ENCODE results near the gene TECTA. TPM values are rescaled to one million over a fixed set of nuclear protein-coding genes. Genes with fewer than 3 reads are reported as not detected.

The TECTA gene
- total RNA-seq, 2 donors from 2014 or later, result under 0.01 to 5.9 TPM

- TF ChIP-seq, protein P1, sequence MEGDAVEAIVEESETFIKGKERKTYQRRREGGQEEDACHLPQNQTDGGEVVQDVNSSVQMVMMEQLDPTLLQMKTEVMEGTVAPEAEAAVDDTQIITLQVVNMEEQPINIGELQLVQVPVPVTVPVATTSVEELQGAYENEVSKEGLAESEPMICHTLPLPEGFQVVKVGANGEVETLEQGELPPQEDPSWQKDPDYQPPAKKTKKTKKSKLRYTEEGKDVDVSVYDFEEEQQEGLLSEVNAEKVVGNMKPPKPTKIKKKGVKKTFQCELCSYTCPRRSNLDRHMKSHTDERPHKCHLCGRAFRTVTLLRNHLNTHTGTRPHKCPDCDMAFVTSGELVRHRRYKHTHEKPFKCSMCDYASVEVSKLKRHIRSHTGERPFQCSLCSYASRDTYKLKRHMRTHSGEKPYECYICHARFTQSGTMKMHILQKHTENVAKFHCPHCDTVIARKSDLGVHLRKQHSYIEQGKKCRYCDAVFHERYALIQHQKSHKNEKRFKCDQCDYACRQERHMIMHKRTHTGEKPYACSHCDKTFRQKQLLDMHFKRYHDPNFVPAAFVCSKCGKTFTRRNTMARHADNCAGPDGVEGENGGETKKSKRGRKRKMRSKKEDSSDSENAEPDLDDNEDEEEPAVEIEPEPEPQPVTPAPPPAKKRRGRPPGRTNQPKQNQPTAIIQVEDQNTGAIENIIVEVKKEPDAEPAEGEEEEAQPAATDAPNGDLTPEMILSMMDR (IDR thresholded peaks at IDR 0.05), result no peak
- no peak for TF ChIP-seq POLR2A (IDR thresholded peaks at IDR 0.05)
- no peaks in the 10 kb centered on the region for H3K4me1 ChIP-seq
- H3K4me3 ChIP-seq, result no peak overlapping the region
- H3K9me3 ChIP-seq, result no peaks in the 10 kb centered on the region
- no peak for ATAC-seq
- no peak for DNase-seq
- H3K36me3 ChIP-seq (replicated peaks in 1 of 2; ENCODE audit: insufficient read depth in 1 of 2, low read depth in 2 of 2), result no peaks in the 10 kb centered on the region
- WGBS, 2 donors, result 80 to 90% methylated on average over 9 to 11 of the region's 11 CpGs
- no peak overlapping the region for H3K27ac ChIP-seq
- intact Hi-C loops (cut with DNase I), result no loop called here
- H3K27me3 ChIP-seq, result no peaks in the 10 kb centered on the region
Observed at GRCh38 chr11:121145826-121146225, 44.8 kb downstream of the TECTA start.

DNA sequence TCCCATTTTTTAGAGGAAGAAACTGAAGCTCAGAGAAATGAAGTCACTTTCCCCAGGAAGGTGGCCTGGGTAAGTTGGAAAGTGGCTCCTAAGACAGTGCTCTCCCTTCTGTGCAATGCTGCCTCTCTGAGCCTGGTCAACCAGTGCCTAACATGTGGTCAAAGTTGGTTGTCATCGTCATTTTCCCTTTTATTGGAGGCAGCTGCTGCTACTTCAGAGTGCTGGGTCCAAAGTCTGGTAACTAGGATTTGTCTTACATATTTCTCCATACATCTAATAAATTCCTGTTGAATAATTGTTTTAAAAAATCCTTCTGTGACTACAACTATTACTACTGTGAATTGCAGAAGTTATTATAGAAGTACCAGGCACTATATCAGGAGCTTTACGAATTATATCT is 48.1 kb downstream of the TECTA start:
- no peak overlapping the region for H3K4me3 ChIP-seq
- no peaks in the 10 kb centered on the region for H3K36me3 ChIP-seq (replicated peaks in 1 of 2; ENCODE audit: insufficient read depth in 1 of 2, low read depth in 2 of 2)
- TF ChIP-seq, protein P1 (IDR thresholded peaks at IDR 0.05), result no peak
- TF ChIP-seq POLR2A (IDR thresholded peaks at IDR 0.05), result no peak
- intact Hi-C loops (cut with DNase I), result no loop called here
- H3K4me1 ChIP-seq, result no peaks in the 10 kb centered on the region
- H3K9me3 ChIP-seq, result no peaks in the 10 kb centered on the region
- DNase-seq (no peak), ATAC-seq (no peak)
- H3K27ac ChIP-seq, result no peak overlapping the region
- 81 to 86% methylated on average over 2 of the region's 2 CpGs for WGBS, 2 donors
- H3K27me3 ChIP-seq, result no peaks in the 10 kb centered on the region

DNA sequence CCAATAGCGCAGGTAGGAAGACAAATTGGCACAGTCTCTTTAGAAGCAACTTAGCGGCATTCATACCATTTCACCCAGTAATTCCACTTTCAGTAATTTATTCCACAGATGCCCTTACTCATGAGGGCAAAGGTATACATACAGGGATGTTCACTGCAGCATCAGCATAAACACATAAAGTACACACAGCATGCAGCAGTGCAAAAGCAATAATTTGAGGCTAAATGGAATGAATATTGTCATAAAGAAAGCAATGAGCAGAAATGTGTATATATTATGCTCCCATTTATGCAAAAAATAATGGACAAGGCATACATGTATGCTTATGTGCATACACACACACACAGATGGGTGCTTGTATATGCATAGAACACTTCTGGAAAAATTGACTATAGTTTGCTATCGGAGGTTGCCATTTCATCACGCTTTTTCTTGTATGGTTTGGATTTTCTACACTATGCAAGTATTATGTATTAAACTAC is 50.2 kb downstream of the TECTA start:
- Histone ChIP-seq H3K36me3 (replicated peaks in 1 of 2; ENCODE audit: insufficient read depth in 1 of 2, low read depth in 2 of 2) (no peaks in the 10 kb centered on the region), H3K4me1 (no peaks in the 10 kb centered on the region), H3K27me3 (no peaks in the 10 kb centered on the region), H3K4me3 (no peak overlapping the region), H3K9me3 (no peaks in the 10 kb centered on the region), H3K27ac (no peak overlapping the region)
- 90 to 94% methylated on average over 4 of the region's 4 CpGs for WGBS, 2 donors
- no peak for DNase-seq
- intact Hi-C loops (cut with DNase I), result no loop called here
- ATAC-seq, result no peak
- no peak for TF ChIP-seq POLR2A (IDR thresholded peaks at IDR 0.05)
- TF ChIP-seq, protein P1 (IDR thresholded peaks at IDR 0.05), result no peak

GRCh38 chr11:121152764-121153163 is 51.7 kb downstream of the TECTA start:
- no peak for DNase-seq
- intact Hi-C loops (cut with DNase I), result no loop called here
- H3K9me3 ChIP-seq, result no peaks in the 10 kb centered on the region

GRCh38 chr11:121153472-121153871 is 52.4 kb downstream of the TECTA start:
- H3K4me1 ChIP-seq, result no peaks in the 10 kb centered on the region
- WGBS, 2 donors, result 77% methylated on average over 8 of the region's 8 CpGs

More at GRCh38 chr11:121152764-121153163, 51.7 kb downstream of the TECTA start:
- H3K4me3 ChIP-seq, result no peak overlapping the region
- no peak overlapping the region for H3K27ac ChIP-seq
- no peak for ATAC-seq
- TF ChIP-seq, protein P1 (IDR thresholded peaks at IDR 0.05), result no peak
- TF ChIP-seq POLR2A (IDR thresholded peaks at IDR 0.05), result no peak
- no peaks in the 10 kb centered on the region for H3K27me3 ChIP-seq
- WGBS, 2 donors, result 91% methylated on average over 19 of the region's 19 CpGs
- no peaks in the 10 kb centered on the region for H3K4me1 ChIP-seq
- no peaks in the 10 kb centered on the region for H3K36me3 ChIP-seq (replicated peaks in 1 of 2; ENCODE audit: insufficient read depth in 1 of 2, low read depth in 2 of 2)

More at GRCh38 chr11:121153472-121153871, 52.4 kb downstream of the TECTA start:
- H3K36me3 ChIP-seq (replicated peaks in 1 of 2; ENCODE audit: insufficient read depth in 1 of 2, low read depth in 2 of 2), result no peaks in the 10 kb centered on the region
- no peak overlapping the region for H3K27ac ChIP-seq
- no peak for ATAC-seq
- no peak for DNase-seq
- no peaks in the 10 kb centered on the region for H3K27me3 ChIP-seq
- no peaks in the 10 kb centered on the region for H3K9me3 ChIP-seq
- no peak overlapping the region for H3K4me3 ChIP-seq
- intact Hi-C loops (cut with DNase I), result no loop called here
- TF ChIP-seq, protein P1 (IDR thresholded peaks at IDR 0.05), result no peak
- TF ChIP-seq POLR2A (IDR thresholded peaks at IDR 0.05), result no peak
